GM21515 (cell line): ENCODE data around the gene HIBADH.

Experiments used
- ATAC-seq: cut with Tn5 transposase; IDR thresholded peaks from one replicate; pipeline ENCODE4 v1.9.1; 2021; ENCODE audit not compliant: unreplicated experiment

The HIBADH gene

DNA sequence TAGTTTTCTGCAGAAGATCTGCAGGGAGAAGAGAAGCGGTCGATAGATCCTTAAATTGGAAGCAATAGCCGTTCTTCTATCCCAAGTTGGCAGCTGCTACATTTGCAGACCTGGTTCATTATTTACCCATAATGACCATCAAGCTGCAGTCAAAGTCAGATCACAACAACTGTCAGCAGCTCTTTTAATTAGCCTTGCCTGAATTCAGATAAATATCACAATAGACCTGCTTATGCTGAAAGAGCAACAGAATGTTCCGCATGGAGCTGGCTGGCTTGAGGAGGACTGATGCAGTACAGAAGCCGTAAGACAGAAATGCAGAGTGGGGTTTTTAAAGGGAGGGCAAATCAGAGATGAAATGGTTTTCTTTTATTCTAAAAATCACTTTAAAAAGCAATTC lies 109.4 kb downstream of the HIBADH start:
- no peak for ATAC-seq

DNA sequence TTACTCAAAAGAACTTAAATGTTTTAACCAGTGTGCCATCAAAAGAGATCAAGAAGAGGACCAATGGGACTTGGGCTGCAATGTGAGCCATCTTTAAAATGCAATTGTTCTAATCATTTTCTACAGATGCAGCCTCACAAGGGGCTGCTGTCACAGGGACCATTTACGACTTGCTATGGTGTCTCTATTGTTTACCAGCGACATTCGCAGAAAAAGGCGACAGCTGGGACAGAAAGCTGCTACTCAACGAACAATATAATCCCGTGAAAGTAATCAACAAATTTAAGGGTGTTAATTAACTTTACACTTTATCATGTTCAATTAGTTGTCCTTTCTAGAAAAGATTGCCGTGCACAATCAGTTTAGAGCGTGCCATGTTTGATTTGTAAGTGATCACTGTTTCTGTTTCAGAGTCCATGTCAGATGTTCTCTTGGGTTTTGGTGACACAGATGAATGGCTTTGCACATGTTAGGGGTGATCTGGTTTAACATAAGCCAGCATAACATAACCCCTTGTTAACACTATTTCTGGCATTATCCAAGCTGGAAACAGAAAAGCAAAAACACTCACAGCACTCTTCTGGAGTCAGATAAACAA lies 110.8 kb downstream of the HIBADH start:
- no peak for ATAC-seq

DNA sequence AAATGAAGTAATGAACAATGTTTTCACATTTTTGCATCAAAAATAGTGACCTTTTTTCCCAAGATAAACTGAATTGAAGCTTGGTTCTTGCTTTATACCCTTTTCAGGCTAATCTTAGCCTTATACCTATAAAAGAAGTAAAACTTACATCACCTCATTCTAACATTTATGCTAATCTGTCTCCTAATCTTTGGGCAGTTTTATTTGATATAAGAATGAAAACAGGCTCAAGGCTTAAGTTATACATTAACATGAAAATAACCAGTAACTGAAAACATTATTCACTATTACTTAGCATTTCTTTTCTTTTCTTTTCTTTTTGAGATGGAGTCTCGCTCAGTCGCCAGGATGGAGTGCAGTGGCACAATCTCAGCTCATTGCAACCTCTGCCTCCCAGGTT lies 113.1 kb downstream of the HIBADH start:
- no peak for ATAC-seq

- no peak for ATAC-seq
Observed at GRCh38 chr7:27548304-27548703, 114.4 kb downstream of the HIBADH start.

DNA sequence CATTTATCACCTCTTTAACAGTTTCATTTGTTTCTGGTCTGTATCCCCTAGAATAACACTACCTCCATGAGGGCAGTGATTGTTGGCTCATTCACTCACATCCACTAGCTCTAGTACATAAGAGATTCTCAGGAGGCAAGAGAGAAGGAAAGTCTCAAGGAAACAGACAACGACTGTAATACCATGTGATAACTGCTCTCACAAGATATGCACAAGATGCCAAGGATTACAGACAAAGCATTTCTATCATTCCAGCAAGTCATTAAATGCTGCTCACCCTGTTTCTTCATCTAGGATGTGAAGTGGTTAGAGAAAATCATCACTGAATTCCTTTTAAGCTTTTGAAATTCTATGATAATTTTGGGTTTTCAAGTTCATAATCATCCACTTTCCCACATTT lies 115.3 kb downstream of the HIBADH start:
- ATAC-seq, result no peak

DNA sequence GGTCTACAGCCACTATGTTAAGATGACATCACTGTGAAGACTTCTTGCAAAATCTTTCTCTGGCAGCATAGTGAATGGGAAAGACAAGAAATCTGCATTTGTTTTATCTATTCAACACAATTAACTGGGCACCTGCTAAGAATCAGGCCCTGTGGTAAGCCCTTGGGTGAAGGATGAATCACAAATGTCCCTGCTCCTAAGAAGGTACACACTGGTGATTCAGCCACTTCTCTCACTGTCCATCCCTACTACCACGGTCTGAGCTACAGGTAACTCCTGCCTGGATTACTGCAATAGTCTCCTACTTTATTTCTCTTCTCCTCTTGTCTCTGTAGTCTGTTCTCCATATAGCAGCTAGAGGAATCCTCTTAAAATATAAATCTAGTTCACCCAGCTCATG lies 116.1 kb downstream of the HIBADH start:
- ATAC-seq, result no peak

GRCh38 chr7:27535795-27536194 lies 126.9 kb downstream of the HIBADH start:
- no peak for ATAC-seq

- ATAC-seq, result no peak
Observed at GRCh38 chr7:27533652-27534081, 129.0 kb downstream of the HIBADH start.

- no peak for ATAC-seq
Observed at GRCh38 chr7:27532314-27532713, 130.4 kb downstream of the HIBADH start.

DNA sequence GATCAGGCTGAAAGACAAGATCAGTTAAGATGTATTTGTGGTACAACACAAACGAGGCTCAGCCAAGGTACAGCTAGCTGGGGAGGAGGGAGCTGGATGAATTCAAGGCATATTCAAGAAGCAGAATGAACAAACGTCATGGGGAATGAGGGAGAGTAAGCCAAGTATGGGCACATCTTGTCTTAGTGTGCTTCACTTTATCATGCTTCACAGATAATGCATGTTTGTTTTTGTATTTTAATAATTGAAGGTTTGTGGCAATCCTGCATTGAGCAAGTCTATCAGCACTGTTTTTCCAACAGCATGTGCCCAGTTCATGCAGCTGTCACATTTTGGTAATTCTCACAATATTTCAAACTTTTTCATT lies 135.4 kb downstream of the HIBADH start:
- ATAC-seq, result no peak

- ATAC-seq, result no peak
Observed at GRCh38 chr7:27526611-27527347, 135.9 kb downstream of the HIBADH start.

GRCh38 chr7:27526131-27526530 lies 136.6 kb downstream of the HIBADH start:
- ATAC-seq, result no peak

DNA sequence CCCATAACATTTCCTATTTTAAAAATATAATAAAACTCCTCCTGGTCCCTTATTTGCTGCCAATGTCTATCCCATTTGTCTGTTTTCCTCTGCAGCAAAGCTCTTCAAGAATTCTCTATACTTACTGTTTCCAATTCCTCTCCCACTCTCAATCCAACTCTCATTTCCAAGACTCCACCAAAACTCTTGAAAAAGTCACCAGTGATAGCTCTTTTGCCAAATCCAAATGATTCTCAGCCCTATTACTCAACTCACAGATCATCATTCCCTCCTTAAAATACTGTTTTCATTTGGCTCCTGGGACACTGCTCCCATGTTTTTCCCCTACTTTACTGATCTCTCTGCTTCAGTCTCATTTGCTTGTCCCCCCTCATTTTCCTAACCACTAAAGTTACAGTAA lies 139.4 kb downstream of the HIBADH start:
- no peak for ATAC-seq

DNA sequence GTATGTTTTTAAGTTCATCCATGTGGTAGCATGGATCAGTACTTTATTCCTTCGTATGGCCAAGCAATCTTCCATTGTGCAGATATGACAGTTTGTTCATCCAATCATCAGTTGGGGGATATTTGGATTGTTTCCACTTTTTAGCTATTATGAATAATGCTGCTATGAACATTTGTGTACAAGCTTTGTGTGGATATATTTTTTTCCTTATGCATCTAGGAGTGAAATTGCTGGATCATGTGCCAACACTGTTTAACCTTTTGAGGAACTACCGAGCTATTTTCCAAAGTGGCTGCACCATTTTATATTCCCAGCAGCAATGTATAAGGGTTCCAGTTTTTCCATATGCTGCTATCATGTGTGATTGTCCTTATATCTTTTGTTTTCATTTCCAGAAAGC lies 140.1 kb downstream of the HIBADH start:
- no peak for ATAC-seq

DNA sequence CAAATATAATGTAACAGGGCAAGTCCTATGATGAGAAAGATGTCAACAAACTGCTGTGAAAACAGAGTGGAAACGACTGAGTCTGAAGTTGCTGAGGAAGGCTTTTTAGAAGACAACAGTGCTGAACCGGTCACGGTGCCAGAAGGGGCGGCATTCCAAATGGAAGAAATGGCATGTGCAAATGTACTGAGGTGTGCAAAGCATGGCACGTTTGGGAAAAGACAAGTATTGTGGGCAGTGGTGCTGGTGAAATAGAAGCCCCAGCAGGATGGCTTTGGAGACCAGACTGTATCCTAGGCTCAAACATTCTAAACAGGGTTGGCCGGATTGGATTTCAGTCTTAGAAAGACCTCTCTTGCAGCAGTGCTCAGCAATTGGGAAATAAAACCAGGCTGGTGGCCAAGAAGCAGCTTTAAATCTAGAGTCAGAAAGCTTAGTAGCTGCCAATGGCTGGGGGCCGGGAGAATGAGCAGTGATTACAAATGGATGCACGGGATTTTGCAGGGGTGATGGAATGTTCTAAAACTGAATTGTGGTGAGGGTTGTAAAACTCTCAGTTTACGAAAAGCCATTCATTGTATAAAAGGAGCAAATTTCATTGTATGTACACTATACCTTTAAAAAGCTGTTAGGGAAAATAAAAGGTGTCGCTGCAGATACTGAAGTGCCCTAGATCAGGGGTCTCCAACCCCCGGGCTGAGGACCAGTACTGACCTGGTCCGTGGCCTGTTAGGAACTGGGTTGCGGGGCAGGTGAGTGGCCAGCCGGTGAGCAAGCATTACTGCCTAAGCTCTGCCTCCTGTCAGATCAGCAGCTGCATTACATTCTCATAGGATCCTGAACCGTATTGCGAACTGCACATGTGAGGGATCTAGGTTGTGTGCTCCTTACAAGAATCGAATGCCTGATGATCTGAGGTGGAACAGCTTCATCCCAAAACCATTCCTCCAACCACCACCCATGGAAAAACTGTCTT lies 141.6 kb downstream of the HIBADH start:
- no peak for ATAC-seq

DNA sequence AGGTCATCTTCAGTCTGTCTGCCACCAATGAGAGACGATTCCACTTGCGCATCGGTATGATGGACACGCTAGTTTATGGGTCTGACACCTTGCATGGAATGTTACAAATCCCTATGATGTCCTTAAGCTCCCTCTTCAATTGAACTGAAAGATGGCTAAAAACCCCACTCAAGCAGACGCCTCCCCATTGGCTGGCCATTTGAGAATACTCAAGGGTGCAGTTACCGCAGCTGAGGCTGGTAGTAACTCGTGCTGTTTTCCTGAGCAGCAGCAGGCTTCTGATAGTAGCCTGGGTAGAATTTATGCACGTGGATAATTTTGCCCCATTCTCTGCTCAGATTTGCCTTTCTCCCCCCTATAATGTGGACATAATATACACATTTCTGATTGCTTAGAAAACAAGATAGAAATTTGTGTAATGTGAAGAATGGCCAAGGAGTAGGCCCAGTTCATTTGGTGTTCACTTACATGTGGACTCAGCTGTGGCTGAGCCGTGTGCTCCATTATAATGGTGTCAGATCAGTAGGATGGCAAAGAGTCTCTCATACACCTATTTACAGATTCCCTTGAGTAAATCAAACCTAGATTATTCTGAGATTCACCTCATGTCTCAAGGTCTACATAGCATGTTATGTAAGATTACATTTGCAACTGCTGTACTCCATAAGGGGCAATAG lies 142.8 kb downstream of the HIBADH start:
- no peak for ATAC-seq

DNA sequence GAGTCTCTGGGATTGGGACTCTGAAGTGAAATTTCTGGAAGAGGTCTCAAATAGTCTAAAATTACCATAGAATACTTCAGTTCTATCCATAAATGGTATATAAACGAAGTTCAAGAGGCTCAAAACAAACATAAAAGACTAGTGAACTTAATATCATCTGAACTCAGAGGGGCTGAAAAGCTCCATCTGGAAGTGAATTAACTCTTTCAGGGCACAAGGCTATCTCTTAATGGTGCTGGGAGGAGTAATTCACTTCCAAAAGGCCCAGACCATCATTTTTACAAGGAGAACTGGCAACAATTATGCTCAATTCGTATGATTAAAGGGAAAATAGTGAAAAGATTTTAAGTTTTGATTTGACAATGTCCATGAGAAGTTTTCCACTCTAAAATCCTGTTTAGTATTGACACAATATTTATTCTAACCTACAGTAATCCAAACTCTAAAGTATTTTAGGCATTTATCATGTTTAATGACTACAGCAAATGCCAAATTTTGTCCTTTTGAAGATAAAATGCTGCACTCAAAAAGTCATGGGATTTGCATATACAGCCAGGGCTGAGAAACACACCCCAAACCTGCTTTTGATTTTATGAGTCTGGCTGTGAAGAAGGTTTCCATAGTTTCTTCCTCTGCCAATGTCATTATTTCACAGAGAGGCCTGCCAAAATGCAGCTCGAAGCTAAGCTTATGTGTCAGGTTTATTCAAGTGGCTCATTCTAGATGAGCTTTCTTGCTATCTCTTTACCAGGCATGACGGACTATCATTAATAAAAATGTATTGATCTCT lies 143.9 kb downstream of the HIBADH start:
- no peak for ATAC-seq

DNA sequence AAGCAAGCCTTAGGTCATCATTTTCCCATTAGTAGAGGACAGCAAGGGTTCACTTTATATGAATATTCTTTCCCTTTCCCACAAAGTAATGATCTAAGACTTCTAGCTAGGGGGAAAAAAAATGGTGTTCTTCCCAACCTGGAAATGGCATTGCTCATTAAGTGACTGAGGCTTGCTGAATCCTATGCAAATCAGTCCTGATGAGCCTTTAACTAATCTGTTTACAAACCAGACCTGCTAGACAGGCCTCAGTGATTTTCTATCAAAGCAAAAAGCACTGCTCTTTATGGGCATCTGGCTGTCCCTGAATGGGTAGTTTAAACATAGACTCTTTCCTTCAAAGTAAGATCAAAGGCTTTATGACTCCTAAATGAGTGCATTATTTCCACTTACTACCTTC lies 146.3 kb downstream of the HIBADH start:
- ATAC-seq, result no peak

- no peak for ATAC-seq
Observed at GRCh38 chr7:27515933-27516332, 146.8 kb downstream of the HIBADH start.

GRCh38 chr7:27514861-27515260 lies 147.8 kb downstream of the HIBADH start:
- ATAC-seq, result no peak
